Esophagus (tissue), 2 donors: ENCODE data around the gene PFN1. TPM values are rescaled to one million over a fixed set of nuclear protein-coding genes. Genes with fewer than 3 reads are reported as not detected.

Experiments
- H3K27ac ChIP-seq, 2 donors: one replicate each; pipeline ENCODE4 v1.5.1; 2013; ENCODE audit warnings: low read depth in 2 of 2, mild to moderate bottlenecking in 2 of 2, inconsistent platforms in 1 of 2, low read length in 1 of 2, moderate library complexity in 1 of 2
- H3K27me3 ChIP-seq, 2 donors: one replicate each; pipeline ENCODE4 v1.6.1; 2013; ENCODE audit warnings: low read length in 2 of 2, control low read depth in 1 of 2, mild to moderate bottlenecking in 1 of 2; ENCODE audit not compliant: insufficient read depth in 2 of 2, control insufficient read depth in 1 of 2
- H3K36me3 ChIP-seq, 2 donors: one replicate each; pipeline ENCODE4 v1.6.1; 2013; ENCODE audit warnings: low read length in 1 of 2; ENCODE audit not compliant: control insufficient read depth in 2 of 2, insufficient read depth in 2 of 2
- H3K4me1 ChIP-seq, 2 donors: one replicate each; pipeline ENCODE4 v1.6.1; 2013; ENCODE audit warnings: low read length in 1 of 2; ENCODE audit not compliant: control insufficient read depth in 2 of 2, insufficient read depth in 2 of 2
- H3K4me3 ChIP-seq, 2 donors: one replicate each; pipeline ENCODE4 v1.5.1; 2013; ENCODE audit warnings: low read length in 2 of 2, mild to moderate bottlenecking in 2 of 2, low read depth in 1 of 2, moderate library complexity in 1 of 2
- H3K9me3 ChIP-seq, 2 donors: one replicate each; pipeline ENCODE4 v1.6.1; 2013; ENCODE audit warnings: mild to moderate bottlenecking in 2 of 2, low read depth in 1 of 2, low read length in 1 of 2, moderate library complexity in 1 of 2; ENCODE audit not compliant: control insufficient read depth in 2 of 2, insufficient read depth in 1 of 2
- WGBS, 2 donors: extraction: QIAGEN DNeasy Blood & Tissue Kit; methylation state at CpG; one replicate each; pipeline ENCODE4 v1.1.7; 2013; 5-methylcytosine and 5-hydroxymethylcytosine counted together
- polyA plus RNA-seq, 2 donors: library from polyadenylated mRNA; stranded (reverse); fragments of 200-250 nt; gene quantifications; one replicate each; pipeline ENCODE4 v1.2.3, GENCODE V29; 2013
- donor health status: healthy with polysubstance abuse.
- donor health status: Bipolar disorder and iron deficiency.

PFN1 gene
- polyA plus RNA-seq, 2 donors: 371 to 761 TPM

DNA sequence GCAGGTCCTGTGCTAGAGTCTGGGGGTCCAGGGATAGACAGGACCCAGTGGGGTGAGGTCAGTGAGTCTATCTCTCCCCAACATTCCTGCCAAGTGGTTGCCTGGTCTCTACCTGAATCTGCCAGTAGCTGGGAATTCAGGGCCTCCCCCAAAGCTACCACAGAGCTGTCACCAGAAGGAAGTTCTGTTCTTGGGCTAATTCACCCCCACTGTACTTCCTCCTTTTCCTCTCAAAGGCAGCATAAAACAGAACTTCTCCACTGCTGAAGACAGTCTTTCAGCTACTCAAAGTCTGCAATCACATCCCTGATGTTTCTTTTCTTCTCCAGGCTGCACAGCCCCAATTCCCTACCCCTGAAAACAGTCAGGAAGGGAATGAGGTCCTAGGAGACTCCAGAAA lies 30.4 kb upstream of the PFN1 start:
- H3K9me3 ChIP-seq: no peaks in the 10 kb centered on the region
- H3K4me3 ChIP-seq: no peak overlapping the region
- H3K36me3 ChIP-seq: peaks cover 20 to 39% of the 10 kb centered on the region in 2 donors
- peaks cover 0 to 3% of the 10 kb centered on the region in 2 donors for H3K4me1 ChIP-seq
- no peak overlapping the region for H3K27ac ChIP-seq
- H3K27me3 ChIP-seq: no peaks in the 10 kb centered on the region

DNA sequence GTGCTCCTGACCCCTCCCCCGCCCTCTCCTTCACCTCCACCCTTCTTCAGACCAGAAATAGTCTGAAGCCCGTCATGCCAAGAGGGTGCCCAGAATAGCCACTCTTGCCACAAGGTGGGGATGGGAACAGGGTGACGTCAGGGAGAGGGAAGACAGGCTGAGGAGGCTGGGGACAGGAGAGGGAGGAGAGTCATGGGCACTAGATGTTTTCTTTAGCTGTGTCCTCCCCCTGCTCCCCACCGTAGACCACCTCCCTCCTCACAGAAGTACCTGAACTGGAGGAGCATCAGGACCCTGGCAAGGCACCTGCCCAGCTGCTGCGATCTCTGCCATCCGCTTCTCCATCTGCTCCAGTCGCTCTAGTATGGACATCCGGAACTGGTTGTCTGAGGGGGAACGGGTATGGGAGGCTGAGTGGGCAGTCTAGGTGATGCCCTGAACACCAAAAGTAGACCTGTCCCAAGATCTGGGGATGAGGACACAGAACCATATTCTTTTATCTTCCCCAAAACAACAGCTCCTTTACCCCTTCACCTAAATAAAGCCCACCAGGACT lies 25.9 kb upstream of the PFN1 start:
- H3K27ac ChIP-seq: no peak overlapping the region
- peaks cover 18 to 44% of the 10 kb centered on the region in 2 donors for H3K36me3 ChIP-seq

DNA sequence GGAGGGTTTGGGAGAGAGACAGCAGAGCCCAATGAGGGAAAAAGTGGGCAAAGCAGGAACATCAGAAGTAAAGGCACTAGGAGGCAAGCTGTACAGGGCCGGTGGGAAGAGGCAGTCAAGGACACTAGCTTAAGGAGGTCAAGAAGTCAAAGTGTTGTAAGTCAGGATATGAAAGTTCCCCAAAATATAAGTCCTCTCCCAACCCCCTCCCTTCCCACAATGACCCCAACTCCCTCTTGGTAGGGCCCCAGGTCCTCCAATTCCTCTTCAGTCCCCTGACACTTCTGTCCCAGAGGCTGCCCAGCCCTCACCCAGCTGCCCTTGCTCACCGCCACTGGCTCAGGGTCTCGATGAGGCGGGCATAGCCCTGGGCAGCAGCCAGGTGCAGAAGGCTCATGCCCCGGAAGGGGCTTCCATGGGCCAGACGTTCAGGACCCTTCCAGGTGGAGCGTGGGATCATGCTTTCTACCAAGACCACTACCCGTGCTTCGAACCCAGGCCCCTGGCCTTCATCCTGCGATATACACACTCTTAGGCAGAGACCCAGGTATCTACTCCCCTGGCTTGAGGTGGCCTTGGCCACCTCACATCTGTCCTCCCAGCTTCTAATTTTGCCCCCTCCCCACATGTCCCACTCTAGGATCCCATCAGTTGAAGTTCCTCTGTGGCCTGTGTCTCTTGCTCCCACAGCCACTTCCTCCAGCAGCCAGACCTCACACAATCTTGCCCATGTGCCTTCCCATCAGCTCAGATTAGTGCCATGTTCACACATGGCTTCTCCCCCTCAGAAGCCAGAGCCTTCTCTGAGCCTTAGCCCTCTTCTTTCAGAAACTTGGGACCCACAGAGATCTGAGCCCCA lies 25.2 kb upstream of the PFN1 start:
- Histone ChIP-seq H3K27me3 (no peaks in the 10 kb centered on the region), H3K4me1 (peaks cover 6 to 10% of the 10 kb centered on the region in 2 donors), H3K9me3 (no peaks in the 10 kb centered on the region), H3K36me3 (peaks cover 12 to 40% of the 10 kb centered on the region in 2 donors), H3K27ac (no peak overlapping the region), H3K4me3 (no peak overlapping the region)
- WGBS, 2 donors: 86 to 92% methylated on average over 10 of the region's 10 CpGs

More for the DNA sequence above, 25.9 kb upstream of the PFN1 start:
- Histone ChIP-seq H3K4me3 (no peak overlapping the region), H3K27me3 (no peaks in the 10 kb centered on the region), H3K9me3 (no peaks in the 10 kb centered on the region), H3K4me1 (peaks cover 0 to 3% of the 10 kb centered on the region in 2 donors)
- WGBS, 2 donors: 85 to 87% methylated on average over 9 of the region's 9 CpGs

DNA sequence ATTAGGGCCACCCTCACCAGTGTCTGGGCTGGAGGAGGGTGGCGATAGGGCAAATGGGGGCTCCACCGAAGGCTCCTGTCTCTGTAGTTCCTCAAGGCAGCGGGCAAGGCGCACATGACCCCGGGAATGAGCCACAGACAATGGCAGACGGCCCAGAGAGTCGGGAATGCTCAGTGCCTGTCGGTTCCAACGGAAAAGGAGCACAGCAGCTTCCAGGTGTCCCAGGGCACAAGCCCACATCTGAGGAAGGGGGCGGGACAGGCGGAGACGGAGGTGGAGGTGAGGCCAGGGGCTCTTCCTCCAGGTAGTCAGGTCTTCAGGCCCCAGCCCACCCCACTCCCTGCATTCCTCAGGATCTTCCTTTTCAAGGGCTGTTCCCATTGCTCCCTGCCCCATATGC lies 24.4 kb upstream of the PFN1 start:
- no peak overlapping the region for H3K27ac ChIP-seq
- no peaks in the 10 kb centered on the region for H3K9me3 ChIP-seq
- H3K36me3 ChIP-seq: peaks cover 7 to 35% of the 10 kb centered on the region in 2 donors
- WGBS, 2 donors: 81 to 88% methylated on average over 12 of the region's 12 CpGs
- no peak overlapping the region for H3K4me3 ChIP-seq
- H3K4me1 ChIP-seq: peaks cover 9 to 15% of the 10 kb centered on the region in 2 donors
- H3K27me3 ChIP-seq: no peaks in the 10 kb centered on the region

DNA sequence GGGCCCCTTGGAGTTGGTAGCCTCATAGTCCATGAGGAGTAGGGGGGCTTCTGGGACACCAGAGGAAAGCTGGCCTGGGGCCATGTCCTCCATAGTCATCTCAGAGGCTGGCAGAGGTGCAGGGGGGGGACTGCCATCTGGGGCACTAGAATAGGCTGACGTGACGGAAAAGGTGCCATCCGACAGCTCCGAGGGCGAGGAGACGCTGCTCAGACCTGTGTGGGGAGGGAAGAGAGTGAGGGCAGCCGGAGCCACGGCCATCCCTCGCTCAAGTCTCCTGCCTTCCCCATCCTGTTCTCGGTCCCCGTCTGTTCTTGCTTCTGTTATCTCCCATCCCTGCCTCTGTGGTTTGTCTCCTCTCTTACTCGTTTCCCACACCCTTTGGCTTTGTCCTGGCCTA lies 24.0 kb upstream of the PFN1 start:
- WGBS, 2 donors: 92 to 94% methylated on average over 10 to 12 of the region's 12 CpGs
- Histone ChIP-seq H3K4me1 (peaks cover 9 to 15% of the 10 kb centered on the region in 2 donors), H3K36me3 (peaks cover 7 to 32% of the 10 kb centered on the region in 2 donors), H3K4me3 (no peak overlapping the region), H3K27ac (no peak overlapping the region), H3K27me3 (no peaks in the 10 kb centered on the region), H3K9me3 (no peaks in the 10 kb centered on the region)

DNA sequence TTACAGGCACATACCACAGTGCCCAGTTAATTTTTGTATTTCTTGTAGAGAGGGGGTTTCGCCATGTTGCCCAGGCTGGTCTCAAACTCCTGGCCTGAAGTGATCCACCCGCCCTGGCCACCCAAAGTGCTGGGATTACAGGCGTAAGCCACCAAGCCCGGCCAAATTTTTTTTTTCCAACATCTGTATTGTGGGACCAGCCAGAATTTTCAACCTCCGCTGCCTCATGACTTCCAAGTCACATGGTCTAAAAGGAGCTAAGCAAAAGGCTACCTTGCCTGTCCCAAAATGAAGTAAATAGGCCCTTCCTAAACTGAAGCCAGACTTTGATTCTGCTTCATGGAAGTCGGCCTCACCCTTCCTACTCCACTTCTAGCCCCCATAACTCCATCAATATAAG lies 23.5 kb upstream of the PFN1 start:
- H3K9me3 ChIP-seq: no peaks in the 10 kb centered on the region
- peaks cover 9 to 15% of the 10 kb centered on the region in 2 donors for H3K4me1 ChIP-seq
- no peaks in the 10 kb centered on the region for H3K27me3 ChIP-seq
- no peak overlapping the region for H3K27ac ChIP-seq
- 85 to 86% methylated on average over 6 of the region's 6 CpGs for WGBS, 2 donors
- H3K36me3 ChIP-seq: peaks cover 7 to 29% of the 10 kb centered on the region in 2 donors
- H3K4me3 ChIP-seq: no peak overlapping the region

DNA sequence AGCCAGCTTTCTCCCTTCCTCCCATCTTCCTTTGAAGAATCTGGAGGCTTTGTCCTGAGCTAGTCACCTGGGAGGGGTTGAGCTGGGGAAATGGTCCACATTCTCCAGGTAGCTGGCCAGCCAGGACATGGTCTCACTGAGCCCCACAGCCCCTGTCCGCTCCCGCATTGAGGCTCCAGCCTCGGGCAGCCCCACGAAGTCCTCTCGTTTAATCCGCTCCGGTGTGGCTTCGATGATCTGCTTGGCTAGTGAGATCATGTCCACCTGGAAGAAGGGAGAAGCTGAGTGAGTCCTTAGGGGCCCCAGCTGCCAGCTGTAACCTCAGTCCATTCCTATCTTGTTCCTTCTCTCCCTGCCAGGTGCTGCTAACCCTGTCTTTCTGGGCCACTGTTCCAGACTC lies 21.9 kb upstream of the PFN1 start:
- H3K4me1 ChIP-seq: peaks cover 9 to 18% of the 10 kb centered on the region in 2 donors
- peak overlapping the region in 1 of 2 donors; percentile 8 for H3K27ac ChIP-seq
- WGBS, 2 donors: 93 to 97% methylated on average over 8 of the region's 8 CpGs
- peaks cover 7 to 29% of the 10 kb centered on the region in 2 donors for H3K36me3 ChIP-seq
- H3K4me3 ChIP-seq: no peak overlapping the region
- no peaks in the 10 kb centered on the region for H3K9me3 ChIP-seq
- H3K27me3 ChIP-seq: no peaks in the 10 kb centered on the region

DNA sequence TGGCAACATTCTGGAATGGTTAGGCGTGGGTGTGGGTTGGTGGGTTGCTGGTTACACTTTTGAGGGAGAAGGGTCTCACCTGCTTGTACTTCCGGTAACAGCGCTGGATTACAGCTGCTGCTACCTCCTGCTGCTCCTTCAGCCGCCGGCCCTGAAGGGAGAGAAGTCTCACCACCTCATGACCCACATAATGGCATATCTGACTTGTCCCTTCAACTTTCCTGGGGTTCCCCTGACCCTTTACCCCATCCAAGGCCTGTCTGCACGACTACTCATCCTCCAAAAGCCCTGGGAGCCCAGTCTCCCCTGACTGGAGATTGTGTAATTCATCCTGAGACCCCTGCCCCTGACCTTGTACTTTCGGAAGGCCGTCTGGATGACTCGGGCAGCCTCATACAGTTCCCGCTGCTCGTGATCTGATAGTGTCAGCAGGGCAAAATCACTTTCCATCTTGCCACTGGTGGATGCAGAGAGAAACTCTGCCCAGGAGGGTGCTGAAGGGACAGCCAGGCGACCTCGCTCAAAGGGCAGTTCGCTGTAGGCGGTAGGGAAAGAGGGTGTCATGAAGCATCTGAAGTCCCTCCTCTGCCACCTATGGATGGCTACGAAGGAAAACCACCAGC lies 21.3 kb upstream of the PFN1 start:
- no peaks in the 10 kb centered on the region for H3K27me3 ChIP-seq
- H3K27ac ChIP-seq: peak overlapping the region; percentile 87 to 99
- 75 to 79% methylated on average over 16 of the region's 16 CpGs for WGBS, 2 donors
- H3K36me3 ChIP-seq: peaks cover 5 to 31% of the 10 kb centered on the region in 2 donors
- peaks cover 9 to 18% of the 10 kb centered on the region in 2 donors for H3K4me1 ChIP-seq
- no peak overlapping the region for H3K4me3 ChIP-seq
- no peaks in the 10 kb centered on the region for H3K9me3 ChIP-seq

DNA sequence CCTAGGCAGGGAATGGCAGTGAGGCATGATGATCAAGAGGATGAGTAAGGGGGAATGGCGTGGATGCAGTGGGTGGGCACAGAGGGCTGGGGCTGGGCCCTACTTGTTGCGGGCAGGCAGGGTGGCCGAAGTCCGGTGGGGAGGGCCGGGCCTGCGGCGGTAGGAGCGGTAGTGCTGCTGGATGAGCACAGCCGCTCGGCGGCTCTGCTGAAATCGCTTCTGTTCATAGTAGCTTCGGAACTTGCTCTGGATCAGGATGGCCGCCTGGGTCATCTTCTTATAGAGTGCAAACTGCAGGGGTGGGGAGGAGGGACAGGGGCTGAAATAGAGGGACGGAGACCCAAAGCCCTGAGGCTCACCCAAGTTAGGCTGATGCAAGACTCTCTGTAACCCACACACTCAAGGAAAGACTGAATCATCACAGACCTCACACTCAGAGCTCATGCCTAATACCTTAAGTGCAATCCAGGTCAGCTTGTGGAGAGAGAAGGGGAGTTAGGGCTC lies 20.8 kb upstream of the PFN1 start:
- peak overlapping the region; percentile 87 to 99 for H3K27ac ChIP-seq
- 59 to 74% methylated on average over 15 of the region's 15 CpGs for WGBS, 2 donors
- H3K27me3 ChIP-seq: no peaks in the 10 kb centered on the region
- peak overlapping the region; percentile 20 to 65 for H3K4me3 ChIP-seq
- H3K4me1 ChIP-seq: peaks cover 9 to 18% of the 10 kb centered on the region in 2 donors
- H3K9me3 ChIP-seq: no peaks in the 10 kb centered on the region
- peaks cover 0 to 27% of the 10 kb centered on the region in 2 donors for H3K36me3 ChIP-seq
